Testis (tissue), 2 donors: ENCODE data around the gene MOV10L1.
"Not testable (repeated sequence)": the region's sequence is repeated elsewhere in the genome, so short reads cannot be mapped to it uniquely, and the experiment has no call there.

Source experiments
- POLR2A ChIP-seq: fragments of 450-650 bp; IDR thresholded peaks from one replicate; pipeline ENCODE4 v1.6.1; 2017; ENCODE audit warnings: antibody characterized with exemption, mild to moderate bottlenecking, moderate library complexity
- TF ChIP-seq, protein P1 (sequence below), 3 experiments: fragments of 450-650 bp in 2 of 3; fragments of 200-600 bp in 1 of 3; sonication (generic) in 1 of 3; IDR thresholded peaks; one replicate each; pipeline ENCODE4 v1.5.1; 2016 to 2019; ENCODE audit warnings: antibody characterized with exemption in 3 of 3, mild to moderate bottlenecking in 2 of 3, moderate library complexity in 1 of 3

DNA sequence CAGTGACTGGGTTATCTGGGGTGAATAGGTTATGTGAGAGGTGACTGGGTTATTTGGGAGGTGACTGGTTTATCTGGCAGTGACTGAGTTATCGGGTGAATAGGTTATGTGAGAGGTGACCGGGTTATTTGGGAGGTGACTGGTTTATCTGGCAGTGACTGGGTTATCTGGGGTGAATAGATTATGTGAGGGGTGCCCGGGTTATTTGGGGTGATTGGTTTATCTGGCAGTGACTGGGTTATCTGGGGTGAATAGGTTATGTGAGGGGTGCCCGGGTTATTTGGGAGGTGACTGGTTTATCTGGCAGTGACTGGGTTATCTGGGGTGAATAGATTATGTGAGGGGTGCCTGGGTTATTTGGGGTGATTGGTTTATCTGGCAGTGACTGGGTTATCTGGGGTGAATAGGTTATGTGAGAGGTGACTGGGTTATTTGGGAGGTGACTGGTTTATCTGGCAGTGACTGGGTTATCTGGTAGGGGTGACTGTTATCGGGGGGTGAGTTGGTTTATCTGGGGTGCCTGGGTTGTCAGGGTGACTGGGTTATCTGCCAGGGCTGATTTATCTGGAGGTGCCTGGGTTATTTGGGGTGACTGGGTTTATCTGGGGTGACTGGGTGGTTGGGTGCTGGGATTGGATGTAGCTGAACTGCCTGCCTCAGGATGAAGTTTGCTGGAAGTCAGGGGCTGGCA lies 78.8 kb downstream of the MOV10L1 start:
- not testable (repeated sequence) for TF ChIP-seq POLR2A
- TF ChIP-seq, protein P1, sequence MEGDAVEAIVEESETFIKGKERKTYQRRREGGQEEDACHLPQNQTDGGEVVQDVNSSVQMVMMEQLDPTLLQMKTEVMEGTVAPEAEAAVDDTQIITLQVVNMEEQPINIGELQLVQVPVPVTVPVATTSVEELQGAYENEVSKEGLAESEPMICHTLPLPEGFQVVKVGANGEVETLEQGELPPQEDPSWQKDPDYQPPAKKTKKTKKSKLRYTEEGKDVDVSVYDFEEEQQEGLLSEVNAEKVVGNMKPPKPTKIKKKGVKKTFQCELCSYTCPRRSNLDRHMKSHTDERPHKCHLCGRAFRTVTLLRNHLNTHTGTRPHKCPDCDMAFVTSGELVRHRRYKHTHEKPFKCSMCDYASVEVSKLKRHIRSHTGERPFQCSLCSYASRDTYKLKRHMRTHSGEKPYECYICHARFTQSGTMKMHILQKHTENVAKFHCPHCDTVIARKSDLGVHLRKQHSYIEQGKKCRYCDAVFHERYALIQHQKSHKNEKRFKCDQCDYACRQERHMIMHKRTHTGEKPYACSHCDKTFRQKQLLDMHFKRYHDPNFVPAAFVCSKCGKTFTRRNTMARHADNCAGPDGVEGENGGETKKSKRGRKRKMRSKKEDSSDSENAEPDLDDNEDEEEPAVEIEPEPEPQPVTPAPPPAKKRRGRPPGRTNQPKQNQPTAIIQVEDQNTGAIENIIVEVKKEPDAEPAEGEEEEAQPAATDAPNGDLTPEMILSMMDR (IDR thresholded peaks at IDR 0.05): not testable (repeated sequence)
